ENCODE data around the gene NXN.
"Not testable (repeated sequence)": the region's sequence is repeated elsewhere in the genome, so short reads cannot be mapped to it uniquely, and the experiment has no call there.

The NXN gene

GRCh38 chr17:804541-805435 lies 174.8 kb downstream of the NXN start:
- in situ Hi-C loops (cut with MboI; ENCODE audit: low sequenced_read_pairs) = no loop called here

GRCh38 chr17:802901-803881 lies 176.4 kb downstream of the NXN start:
- in situ Hi-C loops (cut with MboI; ENCODE audit: low sequenced_read_pairs) = no loop called here

GRCh38 chr17:802481-802880 lies 177.1 kb downstream of the NXN start:
- in situ Hi-C loops (cut with MboI; ENCODE audit: low sequenced_read_pairs) = no loop called here

- in situ Hi-C loops (cut with MboI; ENCODE audit: low sequenced_read_pairs) = no loop called here
Measured at GRCh38 chr17:801660-802059, 177.9 kb downstream of the NXN start.

- in situ Hi-C loops (cut with MboI; ENCODE audit: low sequenced_read_pairs) = no loop called here
Measured at GRCh38 chr17:800446-801242, 178.9 kb downstream of the NXN start.

- in situ Hi-C loops (cut with MboI; ENCODE audit: low sequenced_read_pairs) = no loop called here
Measured at GRCh38 chr17:799261-799660, 180.3 kb downstream of the NXN start.

- in situ Hi-C loops (cut with MboI; ENCODE audit: low sequenced_read_pairs) = no loop called here
Measured at GRCh38 chr17:798246-798645, 181.3 kb downstream of the NXN start.

GRCh38 chr17:797236-797840 lies 182.2 kb downstream of the NXN start:
- in situ Hi-C loops (cut with MboI; ENCODE audit: low sequenced_read_pairs) = no loop called here

GRCh38 chr17:796609-797008 lies 183.0 kb downstream of the NXN start:
- in situ Hi-C loops (cut with MboI; ENCODE audit: low sequenced_read_pairs) = no loop called here

GRCh38 chr17:795721-796120 lies 183.9 kb downstream of the NXN start:
- in situ Hi-C loops (cut with MboI; ENCODE audit: low sequenced_read_pairs) = no loop called here

GRCh38 chr17:795276-795675 lies 184.3 kb downstream of the NXN start:
- in situ Hi-C loops (cut with MboI; ENCODE audit: low sequenced_read_pairs) = no loop called here

GRCh38 chr17:794876-795275 lies 184.7 kb downstream of the NXN start:
- in situ Hi-C loops (cut with MboI; ENCODE audit: low sequenced_read_pairs) = no loop called here

- in situ Hi-C loops (cut with MboI; ENCODE audit: low sequenced_read_pairs) = no loop called here
Measured at GRCh38 chr17:792277-792676, 187.3 kb downstream of the NXN start.

- in situ Hi-C loops (cut with MboI; ENCODE audit: low sequenced_read_pairs) = no loop called here
Measured at GRCh38 chr17:791829-792228, 187.7 kb downstream of the NXN start.

GRCh38 chr17:790874-791247 lies 188.7 kb downstream of the NXN start:
- in situ Hi-C loops (cut with MboI; ENCODE audit: low sequenced_read_pairs) = not testable (repeated sequence)

- in situ Hi-C loops (cut with MboI; ENCODE audit: low sequenced_read_pairs) = not testable (repeated sequence)
Measured at GRCh38 chr17:789931-790873, 189.4 kb downstream of the NXN start.

GRCh38 chr17:789160-789840 lies 190.3 kb downstream of the NXN start:
- in situ Hi-C loops (cut with MboI; ENCODE audit: low sequenced_read_pairs) = no loop called here

GRCh38 chr17:788551-788950 lies 191.0 kb downstream of the NXN start:
- in situ Hi-C loops (cut with MboI; ENCODE audit: low sequenced_read_pairs) = no loop called here
